Measurements from ENCODE around the gene ANKRD30B. TPM values are rescaled to one million over a fixed set of nuclear protein-coding genes. Genes with fewer than 3 reads are reported as not detected.
"Not testable (repeated sequence)": the region's sequence is repeated elsewhere in the genome, so short reads cannot be mapped to it uniquely, and the experiment has no call there.

Gene ANKRD30B
- total and polyA plus RNA-seq, 2 of the 8 experiments (the other 6 are each of a cell fraction or from before 2014, with no cell fraction given) = not detected

GRCh38 chr18:14867988-14868387 is 120.0 kb downstream of the ANKRD30B start:
- H3K4ac ChIP-seq (replicated peaks; ENCODE audit: insufficient read length, low read depth, low read length); H3K27me3 ChIP-seq (replicated peaks in 1 of 4; ENCODE audit: control insufficient read depth in 3 of 4, extremely low read depth in 1 of 4, insufficient read depth in 3 of 4, low read length in 3 of 4); H3K14ac ChIP-seq (ENCODE audit: insufficient read length); DNase-seq (ENCODE audit: low read depth in 1 of 2, low spot score in 2 of 2); H3K4me2 ChIP-seq (ENCODE audit: insufficient read depth in 1 of 2, low read depth in 2 of 2, low read length in 2 of 2); H3K9ac ChIP-seq (replicated peaks in 1 of 4; ENCODE audit: extremely low read depth in 1 of 4, low read depth in 3 of 4, low read length in 3 of 4); FAIRE-seq; H2BK120ac ChIP-seq (replicated peaks; ENCODE audit: low read depth, low read length); H4K8ac ChIP-seq (ENCODE audit: extremely low read depth, insufficient read depth, low read length); H2BK12ac ChIP-seq (ENCODE audit: low read depth, low read length); H3K56ac ChIP-seq (replicated peaks; ENCODE audit: insufficient read length, low read depth, low read length); H2BK5ac ChIP-seq (ENCODE audit: low read depth, low read length); H3K4me3 ChIP-seq (ENCODE audit: extremely low read depth in 1 of 4, insufficient read depth in 2 of 4, low read depth in 3 of 4, low read length in 4 of 4); H4K20me1 ChIP-seq (replicated peaks in 1 of 2; ENCODE audit: control insufficient read depth in 1 of 2, insufficient read depth in 2 of 2, low read length in 2 of 2); POLR2A ChIA-PET (ENCODE audit: partially characterized antibody); CTCF ChIA-PET (ENCODE audit: partially characterized antibody); H3K79me1 ChIP-seq (ENCODE audit: low read depth, low read length); H2AK5ac ChIP-seq (ENCODE audit: low read depth, low read length); H3K23me2 ChIP-seq (ENCODE audit: low read depth, low read length); H3K4me1 ChIP-seq (replicated peaks in 1 of 4; ENCODE audit: control insufficient read depth in 3 of 4, insufficient read depth in 4 of 4, low read length in 3 of 4); H2AFZ ChIP-seq (ENCODE audit: low read length); H3K27ac ChIP-seq (ENCODE audit: low read depth, low read length); H3K18ac ChIP-seq (ENCODE audit: extremely low read depth, low read length); H4K5ac ChIP-seq (ENCODE audit: insufficient read length, low read depth, low read length); H2BK15ac ChIP-seq (ENCODE audit: low read length); H3K36me3 ChIP-seq (ENCODE audit: control insufficient read depth in 2 of 4, insufficient read depth in 4 of 4, low read length in 3 of 4); H4K91ac ChIP-seq (replicated peaks; ENCODE audit: insufficient read length, low read length); H3K23ac ChIP-seq (ENCODE audit: insufficient read length); H3K79me2 ChIP-seq (ENCODE audit: control insufficient read depth in 1 of 2, insufficient read depth in 2 of 2, low read length in 2 of 2); H2BK20ac ChIP-seq (ENCODE audit: low read length): not testable (repeated sequence)
- WGBS, 2 experiments (ENCODE audit: extremely low coverage in 1 of 2, insufficient coverage in 1 of 2, insufficient read length in 1 of 2, insufficient replicate concordance in 2 of 2, low coverage in 1 of 2, low lambda C conversion rate in 2 of 2, missing lambda C conversion rate in 1 of 2) = 78% methylated on average over 4 of the region's 4 CpGs; no CpG with 5 or more reads in 1 of the 2 experiments
- peaks cover 2 to 52% of the 10 kb centered on the region in 2 experiments; a peak in 3 of 4 replicates for H3K9me3 ChIP-seq (ENCODE audit: insufficient read depth in 2 of 2, low read depth in 1 of 2, low read length in 1 of 2)

DNA sequence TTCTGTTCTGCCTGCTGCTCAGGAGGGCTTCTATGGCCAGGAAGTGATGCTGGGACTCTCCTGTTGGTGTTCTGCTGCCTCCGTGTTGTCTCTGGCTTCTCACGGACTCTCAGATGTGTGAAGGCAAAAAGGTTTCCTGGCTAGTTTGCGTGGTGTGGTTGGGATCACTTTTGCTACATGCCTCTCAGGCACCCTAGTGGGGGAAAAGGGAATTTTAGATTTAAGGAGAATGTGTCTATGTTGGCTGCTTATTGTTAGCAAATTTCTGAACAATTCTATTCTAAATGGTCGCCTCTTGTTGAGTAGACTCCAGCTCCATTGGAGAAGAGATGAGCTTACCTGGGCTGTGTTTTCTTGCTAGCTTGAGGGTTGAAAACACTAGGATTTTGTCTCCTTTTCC is 120.9 kb downstream of the ANKRD30B start:
- H2BK5ac ChIP-seq (ENCODE audit: low read depth, low read length); H3K23ac ChIP-seq (ENCODE audit: insufficient read length): not testable (repeated sequence)

More for the DNA sequence above, 120.9 kb downstream of the ANKRD30B start:
- POLR2A ChIA-PET (ENCODE audit: partially characterized antibody); H4K20me1 ChIP-seq (replicated peaks in 1 of 2; ENCODE audit: control insufficient read depth in 1 of 2, insufficient read depth in 2 of 2, low read length in 2 of 2); H3K9ac ChIP-seq (replicated peaks in 1 of 4; ENCODE audit: extremely low read depth in 1 of 4, low read depth in 3 of 4, low read length in 3 of 4); H2BK12ac ChIP-seq (ENCODE audit: low read depth, low read length); H2BK20ac ChIP-seq (ENCODE audit: low read length); H3K56ac ChIP-seq (replicated peaks; ENCODE audit: insufficient read length, low read depth, low read length); H4K5ac ChIP-seq (ENCODE audit: insufficient read length, low read depth, low read length); H3K36me3 ChIP-seq (ENCODE audit: control insufficient read depth in 2 of 4, insufficient read depth in 4 of 4, low read length in 3 of 4); H3K27ac ChIP-seq (ENCODE audit: low read depth, low read length); H2BK15ac ChIP-seq (ENCODE audit: low read length); H3K23me2 ChIP-seq (ENCODE audit: low read depth, low read length); H3K14ac ChIP-seq (ENCODE audit: insufficient read length); H3K18ac ChIP-seq (ENCODE audit: extremely low read depth, low read length); FAIRE-seq; H3K4me1 ChIP-seq (replicated peaks in 1 of 4; ENCODE audit: control insufficient read depth in 3 of 4, insufficient read depth in 4 of 4, low read length in 3 of 4); CTCF ChIA-PET (ENCODE audit: partially characterized antibody); DNase-seq (ENCODE audit: low read depth in 1 of 2, low spot score in 2 of 2); H4K91ac ChIP-seq (replicated peaks; ENCODE audit: insufficient read length, low read length); H3K4ac ChIP-seq (replicated peaks; ENCODE audit: insufficient read length, low read depth, low read length); H4K8ac ChIP-seq (ENCODE audit: extremely low read depth, insufficient read depth, low read length); H2BK120ac ChIP-seq (replicated peaks; ENCODE audit: low read depth, low read length); H3K4me3 ChIP-seq (ENCODE audit: extremely low read depth in 1 of 4, insufficient read depth in 2 of 4, low read depth in 3 of 4, low read length in 4 of 4); H3K4me2 ChIP-seq (ENCODE audit: insufficient read depth in 1 of 2, low read depth in 2 of 2, low read length in 2 of 2); H3K27me3 ChIP-seq (replicated peaks in 1 of 4; ENCODE audit: control insufficient read depth in 3 of 4, extremely low read depth in 1 of 4, insufficient read depth in 3 of 4, low read length in 3 of 4); H3K79me1 ChIP-seq (ENCODE audit: low read depth, low read length); H2AFZ ChIP-seq (ENCODE audit: low read length); H3K79me2 ChIP-seq (ENCODE audit: control insufficient read depth in 1 of 2, insufficient read depth in 2 of 2, low read length in 2 of 2); H2AK5ac ChIP-seq (ENCODE audit: low read depth, low read length): not testable (repeated sequence)
- WGBS, 2 experiments (ENCODE audit: extremely low coverage in 1 of 2, insufficient coverage in 1 of 2, insufficient read length in 1 of 2, insufficient replicate concordance in 2 of 2, low coverage in 1 of 2, low lambda C conversion rate in 2 of 2, missing lambda C conversion rate in 1 of 2) = 100% methylated on average over 1 of the region's 4 CpGs; no CpG with 5 or more reads in 1 of the 2 experiments
- H3K9me3 ChIP-seq (ENCODE audit: insufficient read depth in 2 of 2, low read depth in 1 of 2, low read length in 1 of 2) = peaks cover 0 to 53% of the 10 kb centered on the region in 2 experiments; a peak in 2 of 4 replicates
